Suprapubic skin (tissue), 3 donors: ENCODE measurements around the gene STRN.

Source experiments
- CTCF ChIP-seq, 2 donors: fragments of 200-600 bp in 1 of 2; fragments of 450-650 bp in 1 of 2; sonication (generic) in 1 of 2; IDR thresholded peaks; one replicate each; pipeline ENCODE4 v1.5.1; 2016 to 2019; ENCODE audit warnings: antibody characterized with exemption in 2 of 2, mild to moderate bottlenecking in 1 of 2, moderate library complexity in 1 of 2
- EP300 ChIP-seq: sonication (generic); formaldehyde crosslinking; IDR thresholded peaks from one replicate; pipeline ENCODE4 v1.6.1; 2017; ENCODE audit warnings: antibody characterized with exemption
- POLR2A ChIP-seq, 2 donors: fragments of 450-650 bp; IDR thresholded peaks; one replicate each; pipeline ENCODE4 v1.6.1; 2017; ENCODE audit warnings: antibody characterized with exemption in 2 of 2, mild to moderate bottlenecking in 2 of 2, moderate library complexity in 2 of 2

GRCh38 chr2:36878429-36878828, 87.9 kb downstream of the STRN start:
- no peak for TF ChIP-seq CTCF (IDR thresholded peaks at IDR 0.05)
- no peak for TF ChIP-seq POLR2A (IDR thresholded peaks at IDR 0.05)
- no peak for TF ChIP-seq EP300
